ENCODE data around the gene BEAN1.

The BEAN1 gene

DNA sequence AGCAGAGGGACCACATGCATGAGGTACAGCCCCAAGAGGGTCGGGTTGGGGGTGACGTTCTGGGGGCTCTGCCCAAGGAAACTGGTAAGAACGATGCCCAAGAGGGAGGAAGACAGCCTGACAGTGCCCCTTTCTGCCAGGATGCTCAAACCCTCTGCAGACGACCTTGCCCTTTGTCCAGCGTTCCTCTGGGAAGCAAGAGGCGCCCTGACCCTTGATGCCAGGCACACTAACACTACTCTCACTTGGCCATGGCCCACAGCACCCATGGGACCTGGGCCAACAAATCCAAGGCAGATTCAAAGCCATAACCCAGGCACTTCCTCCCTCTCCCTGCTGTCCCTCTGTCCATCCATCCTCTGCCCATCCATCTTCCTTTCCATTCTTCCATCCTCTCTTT, 102.4 kb downstream of the BEAN1 start:
- DNase-seq, result no peak
